Stimulated activated CD4-positive, alpha-beta T cell treated with anti-CD3 and anti-CD28 coated beads, Interleukin-4, amount 100 ng/mL, for 4 hours (primary cell): Measurements from ENCODE around the gene KPNA3.
"Not testable (repeated sequence)": the region's sequence is repeated elsewhere in the genome, so short reads cannot be mapped to it uniquely, and the experiment has no call there.

ENCODE experiments used
- DNase-seq, 2 experiments: peaks; one replicate each; pipeline ENCODE4 v3.0.0-alpha.2; 2020

Gene KPNA3

GRCh38 chr13:49746111-49746510 lies 46.4 kb downstream of the KPNA3 start:
- DNase-seq = no peak

DNA sequence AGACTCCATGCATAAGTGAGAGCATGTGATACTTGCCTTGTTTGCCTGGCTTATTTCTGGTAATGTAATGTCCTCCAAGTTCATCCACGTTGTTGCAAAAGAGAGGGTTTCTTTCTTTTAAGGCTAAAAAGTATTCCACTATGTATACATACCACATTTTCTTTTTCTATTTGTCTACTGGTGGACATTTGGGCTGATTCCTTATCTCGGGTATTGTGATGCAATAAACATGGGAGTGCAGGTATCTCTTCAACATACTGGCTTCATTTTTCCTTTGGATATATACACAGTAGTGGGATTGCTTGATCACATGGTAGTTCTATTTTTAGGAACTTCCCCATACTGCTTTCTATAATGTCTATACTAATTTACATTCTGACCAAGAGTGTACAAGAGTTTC lies 51.6 kb downstream of the KPNA3 start:
- DNase-seq = no peak

- DNase-seq = no peak
Measured at GRCh38 chr13:49739498-49740187, 52.8 kb downstream of the KPNA3 start.

DNA sequence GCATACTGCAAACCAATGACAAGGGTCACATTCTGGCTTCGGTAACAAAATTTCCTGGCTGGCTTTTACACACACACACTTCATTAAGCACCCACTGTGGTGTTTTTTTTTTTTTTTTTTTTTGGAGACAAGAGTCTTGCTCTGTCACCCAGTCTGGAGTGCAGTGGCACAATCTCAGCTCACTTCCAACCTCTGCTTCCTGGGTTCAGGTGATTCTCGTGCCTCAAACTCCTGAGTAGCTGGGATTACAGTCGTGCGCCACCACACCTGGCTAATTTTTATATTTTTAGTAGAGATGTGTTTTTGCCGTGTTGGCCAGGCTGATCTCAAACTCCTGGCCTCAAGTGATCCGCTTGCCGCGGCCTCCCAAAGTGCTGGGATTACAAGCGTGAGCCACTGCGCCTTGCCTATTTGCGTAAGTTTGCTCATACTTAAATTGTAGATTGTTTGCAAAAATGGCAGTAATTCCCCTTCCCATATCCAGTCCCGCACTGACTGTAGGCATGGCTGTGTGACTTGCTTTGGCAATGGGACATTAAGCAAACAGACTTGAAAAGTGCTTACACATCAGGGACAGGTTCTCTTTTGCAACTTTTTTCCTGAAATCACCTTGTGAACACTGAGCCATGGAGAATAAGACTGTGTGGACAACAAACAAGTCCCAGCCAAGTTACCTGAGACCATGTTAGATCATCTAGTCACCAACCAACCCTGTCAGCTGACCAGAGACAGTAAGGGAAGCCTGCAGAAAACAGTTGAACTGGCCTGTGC lies 59.1 kb downstream of the KPNA3 start:
- DNase-seq = no peak

- no peak for DNase-seq
Measured at GRCh38 chr13:49731766-49732165, 60.7 kb downstream of the KPNA3 start.

DNA sequence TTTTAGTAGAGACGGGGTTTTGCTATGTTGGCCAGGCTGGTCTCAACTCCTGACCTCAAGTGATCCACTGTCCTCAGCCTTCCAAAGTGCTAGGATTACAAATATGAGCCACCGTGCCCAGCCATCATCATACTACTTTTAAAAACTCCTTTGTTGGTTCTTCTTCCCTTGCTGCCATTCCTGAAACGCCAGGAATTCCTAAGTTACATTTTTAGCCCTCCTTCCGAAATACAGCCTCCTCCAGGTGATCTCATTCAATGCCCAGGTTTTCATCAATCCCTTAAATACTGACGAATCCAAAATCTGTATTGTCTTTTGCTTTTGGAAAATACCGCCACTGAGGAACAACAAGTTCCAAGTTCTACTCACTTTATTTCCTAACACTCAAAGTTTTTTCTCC lies 75.9 kb downstream of the KPNA3 start:
- DNase-seq = no peak

DNA sequence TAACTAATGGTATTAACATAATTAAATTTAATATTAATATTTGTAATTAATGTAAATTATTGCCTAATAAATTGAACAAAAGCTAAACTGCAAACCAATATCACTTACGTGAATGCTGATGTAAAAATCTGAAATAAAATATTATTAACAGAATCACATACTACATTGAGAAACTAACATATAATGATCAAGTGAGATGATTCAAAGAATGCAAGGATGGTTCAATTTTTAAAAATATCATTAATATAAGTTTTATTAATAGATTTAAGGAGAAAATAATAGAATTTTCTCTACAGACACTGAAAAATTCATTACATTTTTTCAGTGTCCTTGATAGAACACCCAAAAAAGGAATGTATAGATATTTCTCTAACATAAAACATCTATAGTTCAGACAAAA lies 77.7 kb downstream of the KPNA3 start:
- DNase-seq = no peak

DNA sequence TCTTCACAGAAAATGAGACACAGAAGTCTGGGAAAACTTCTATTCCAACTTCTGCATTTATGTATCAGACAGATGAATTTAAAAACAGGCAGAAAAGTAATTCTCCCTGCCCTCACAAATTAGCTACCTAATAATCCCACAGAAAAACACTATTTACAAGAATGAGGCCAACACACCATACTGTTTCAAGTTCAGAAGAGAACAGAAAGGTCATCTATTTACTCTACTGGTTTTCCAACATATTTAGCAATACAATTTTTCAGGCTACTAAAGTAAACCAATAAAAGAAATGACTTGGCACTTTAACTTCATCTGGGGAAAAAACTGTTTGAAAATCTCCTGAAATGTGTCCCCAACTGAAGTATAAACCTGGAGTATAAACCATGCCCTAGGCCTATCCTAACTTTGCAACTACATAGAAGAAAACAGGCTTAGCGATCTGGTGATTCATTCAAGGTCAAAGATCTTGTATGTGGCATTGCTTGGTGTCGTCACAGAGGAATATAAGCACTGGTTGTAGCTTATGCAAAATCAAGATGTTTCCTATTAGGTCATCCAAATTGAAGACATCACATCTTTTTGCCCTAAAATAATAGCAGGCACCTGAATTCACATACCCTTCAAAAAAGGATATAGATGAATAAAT lies 81.1 kb downstream of the KPNA3 start:
- DNase-seq = no peak

DNA sequence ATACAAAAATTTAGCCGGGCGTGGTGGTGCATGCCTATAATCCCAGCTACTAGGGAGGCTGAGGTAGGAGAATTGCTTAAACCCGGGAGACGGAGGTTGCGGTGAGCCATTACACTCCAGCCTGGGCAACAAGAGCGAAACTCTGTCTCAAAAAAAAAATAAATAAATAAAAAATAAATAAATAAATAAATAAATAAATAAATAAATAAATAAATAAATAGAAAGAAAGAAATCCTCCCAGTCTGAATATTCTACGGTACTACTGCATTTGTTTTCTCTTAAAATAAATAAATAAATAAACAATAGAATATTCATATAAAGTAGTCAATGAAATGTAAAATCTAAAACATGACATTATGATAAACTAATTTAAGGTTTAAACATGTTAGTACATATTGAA lies 88.2 kb downstream of the KPNA3 start:
- not testable (repeated sequence) for DNase-seq

DNA sequence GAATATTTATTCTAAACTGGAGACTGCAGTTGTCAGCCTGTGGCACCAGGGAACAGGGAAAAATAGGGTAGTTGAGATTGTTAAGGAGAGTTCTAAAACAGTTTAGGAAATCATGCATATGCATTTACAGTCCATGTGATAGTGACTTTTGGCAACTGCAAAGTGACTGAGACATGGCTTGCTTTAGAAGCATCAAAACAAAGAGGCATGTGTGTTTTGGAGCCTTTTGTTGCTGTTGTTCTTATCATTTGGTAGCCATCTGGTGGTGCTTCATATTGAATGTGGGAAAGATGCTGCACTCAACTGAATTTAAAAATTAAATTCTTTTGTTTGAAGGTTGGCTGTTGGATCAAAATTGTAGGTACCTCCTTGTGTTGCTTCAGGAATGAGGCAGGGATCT lies 91.0 kb downstream of the KPNA3 start:
- no peak for DNase-seq

GRCh38 chr13:49697468-49697867 lies 95.0 kb downstream of the KPNA3 start:
- DNase-seq = no peak

GRCh38 chr13:49694446-49694845 lies 98.0 kb downstream of the KPNA3 start:
- no peak for DNase-seq

- no peak for DNase-seq
Measured at GRCh38 chr13:49693877-49694276, 98.6 kb downstream of the KPNA3 start.

- no peak for DNase-seq
Measured at GRCh38 chr13:49693191-49693733, 99.2 kb downstream of the KPNA3 start.

DNA sequence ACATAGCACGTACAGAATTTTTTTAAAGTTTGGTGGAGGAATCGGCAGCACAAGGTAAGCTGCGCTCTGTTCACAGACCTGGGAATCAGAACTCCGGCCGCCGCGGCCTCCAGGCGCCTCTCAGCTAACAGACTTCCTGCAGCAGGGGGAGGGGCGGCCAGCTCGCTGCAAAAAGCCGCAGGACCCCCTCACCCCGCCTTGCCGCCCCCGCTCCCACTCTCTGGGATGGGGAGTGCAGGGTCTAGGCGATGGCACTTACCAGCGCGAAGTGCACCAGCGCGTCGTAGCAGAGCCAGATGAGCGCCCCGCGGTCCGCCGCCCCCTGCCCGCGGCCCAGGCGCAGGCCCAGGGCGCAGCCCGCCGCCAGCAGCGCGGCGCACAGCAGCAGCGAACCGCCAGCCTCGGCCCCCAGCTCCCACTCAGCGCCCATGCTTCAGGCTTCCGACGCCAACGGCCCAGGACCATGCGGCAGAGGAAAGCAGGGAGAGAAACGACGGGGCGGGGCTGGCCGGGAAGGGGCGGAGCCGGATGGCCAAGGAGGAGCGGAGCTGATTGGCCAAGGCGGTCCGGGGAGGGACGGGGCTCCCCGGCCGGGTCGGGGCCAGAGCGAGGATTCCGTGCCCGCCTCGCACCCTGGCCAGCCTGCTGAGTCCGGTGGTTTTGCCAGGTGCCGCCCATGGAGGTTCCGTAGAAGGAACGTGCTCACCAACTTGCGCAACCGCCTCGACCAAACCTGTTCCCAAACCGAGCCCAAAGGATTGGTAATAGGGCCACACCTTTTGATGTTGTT lies 101.3 kb downstream of the KPNA3 start, which contains the start of gene EBPL:
EBPL (minus strand) TSS at position 492 of the 790 bp plus-strand sequence; CDS start at position 430, 62 bp downstream.
- peak; percentile 87 to 92 for DNase-seq

GRCh38 chr13:49690133-49690994 lies 102.1 kb downstream of the KPNA3 start:
- DNase-seq = no peak

DNA sequence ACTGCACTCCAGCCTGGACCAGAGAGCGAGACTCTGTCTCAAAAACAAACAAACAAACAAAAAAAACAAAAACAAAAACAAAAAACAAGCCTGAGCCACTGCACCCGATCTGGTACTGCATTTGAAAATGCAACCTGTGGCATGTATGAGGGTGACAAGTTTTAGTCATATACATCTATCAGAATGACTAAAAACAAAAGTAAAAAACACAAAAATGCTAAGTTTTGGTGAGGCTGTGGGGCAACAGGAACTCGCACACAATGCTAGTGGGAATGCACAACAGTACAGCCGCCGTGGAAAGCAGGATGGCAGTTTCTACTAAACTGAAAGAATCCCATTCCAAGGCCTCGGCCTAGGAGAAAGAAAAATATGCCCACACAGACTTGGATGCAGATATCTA lies 109.0 kb downstream of the KPNA3 start:
- DNase-seq = no peak

DNA sequence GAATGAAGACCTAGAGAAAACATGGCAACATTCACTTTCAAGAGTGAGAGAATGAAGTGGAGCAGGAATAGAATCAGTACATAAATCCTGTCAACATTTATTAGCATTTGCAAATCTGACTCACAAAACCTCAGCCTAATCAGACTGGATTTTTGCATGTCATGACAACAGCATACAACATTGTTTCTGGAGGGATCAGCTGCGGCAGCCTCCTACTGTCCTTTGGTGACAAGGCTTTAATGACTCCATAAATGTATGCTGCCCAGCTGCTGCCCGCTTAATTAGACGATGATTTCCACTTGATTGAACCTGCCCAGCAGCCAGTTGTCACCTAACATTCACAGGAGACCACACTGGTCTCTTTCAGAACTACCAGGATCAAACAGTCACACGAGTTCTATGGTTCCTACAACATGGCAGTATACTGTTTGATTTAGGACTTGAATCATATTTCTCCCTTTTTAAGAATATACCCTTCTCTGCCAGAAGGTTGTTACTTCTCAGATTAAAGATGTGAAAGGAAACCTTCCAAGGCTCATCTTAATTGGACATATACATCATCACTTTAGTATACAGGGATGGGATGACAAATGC lies 110.5 kb downstream of the KPNA3 start:
- no peak for DNase-seq

GRCh38 chr13:49679246-49679645 lies 113.2 kb downstream of the KPNA3 start:
- DNase-seq = no peak

GRCh38 chr13:49678191-49678914 lies 114.1 kb downstream of the KPNA3 start:
- no peak for DNase-seq
